Embryonic facial prominence (tissue), 1 donor: ENCODE results near the gene SLC10A4.

Source experiments
- DNase-seq: peaks from one replicate; pipeline ENCODE4 v3.0.0-alpha.2; 2016; ENCODE audit errors: extremely low spot score

Gene SLC10A4

DNA sequence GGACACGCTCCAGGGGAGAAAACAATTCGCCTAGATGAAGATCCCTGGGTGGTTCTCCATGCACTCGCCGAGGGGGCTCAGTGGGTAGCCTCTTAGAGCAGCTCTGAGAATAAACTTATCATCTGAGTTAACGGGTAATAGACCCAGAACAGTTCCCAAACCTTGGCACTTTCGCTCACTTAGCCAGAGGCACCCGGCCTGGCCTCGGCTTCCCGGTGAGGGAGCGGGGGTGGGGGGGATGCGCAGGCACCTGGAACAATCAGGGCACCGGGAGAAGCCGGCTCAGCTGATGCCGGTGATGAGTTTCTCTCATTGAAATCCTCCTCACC lies 6.5 kb downstream of the SLC10A4 start:
- DNase-seq: no peak

- DNase-seq: no peak
Measured at GRCh38 chr4:48490012-48490679, 7.0 kb downstream of the SLC10A4 start, which contains the start of gene ZAR1. TSS of gene ZAR1 (plus strand) at chr4:48490252. CDS start at chr4:48490292, 40 bp downstream.

DNA sequence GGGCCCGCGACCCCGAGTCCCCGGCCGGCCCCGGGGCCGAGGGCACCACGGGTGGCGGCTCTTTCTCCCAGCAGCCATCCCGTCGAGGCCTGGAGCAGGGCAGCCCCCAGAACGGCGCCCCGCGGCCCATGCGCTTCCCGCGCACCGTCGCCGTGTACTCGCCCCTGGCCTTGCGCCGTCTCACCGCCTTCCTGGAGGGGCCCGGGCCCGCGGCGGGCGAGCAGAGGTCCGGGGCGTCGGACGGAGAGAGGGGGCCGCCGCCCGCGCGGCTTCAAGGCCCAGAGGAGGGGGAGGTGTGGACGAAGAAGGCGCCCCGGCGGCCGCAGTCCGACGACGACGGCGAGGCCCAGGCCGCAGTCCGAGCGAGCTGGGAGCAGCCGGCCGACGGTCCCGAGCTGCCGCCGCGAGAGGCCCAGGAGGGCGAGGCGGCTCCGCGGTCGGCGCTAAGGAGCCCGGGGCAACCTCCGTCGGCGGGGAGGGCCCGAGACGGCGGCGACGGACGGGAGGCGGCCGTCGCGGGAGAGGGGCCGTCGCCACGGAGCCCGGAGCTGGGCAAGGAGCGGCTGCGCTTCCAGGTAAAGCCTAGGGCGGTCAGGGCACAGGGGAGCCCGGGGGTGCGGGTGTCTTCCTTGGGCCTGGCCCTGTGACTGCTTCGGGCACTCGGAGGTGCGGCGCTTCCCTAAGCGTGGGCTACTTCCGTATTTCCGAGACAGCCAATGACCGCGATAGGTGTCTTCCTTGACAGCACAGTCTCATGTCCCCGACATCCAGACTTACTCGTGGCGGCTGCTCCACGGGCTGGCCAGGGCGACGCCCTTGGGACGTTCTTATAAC lies 7.8 kb downstream of the SLC10A4 start:
- no peak for DNase-seq

- no peak for DNase-seq
Measured at GRCh38 chr4:48491514-48492176, 8.5 kb downstream of the SLC10A4 start.

- no peak for DNase-seq
Measured at GRCh38 chr4:48493452-48494100, 10.4 kb downstream of the SLC10A4 start.

GRCh38 chr4:48495941-48496340 lies 12.8 kb downstream of the SLC10A4 start:
- no peak for DNase-seq

GRCh38 chr4:48498895-48499294 lies 15.8 kb downstream of the SLC10A4 start:
- DNase-seq: no peak

DNA sequence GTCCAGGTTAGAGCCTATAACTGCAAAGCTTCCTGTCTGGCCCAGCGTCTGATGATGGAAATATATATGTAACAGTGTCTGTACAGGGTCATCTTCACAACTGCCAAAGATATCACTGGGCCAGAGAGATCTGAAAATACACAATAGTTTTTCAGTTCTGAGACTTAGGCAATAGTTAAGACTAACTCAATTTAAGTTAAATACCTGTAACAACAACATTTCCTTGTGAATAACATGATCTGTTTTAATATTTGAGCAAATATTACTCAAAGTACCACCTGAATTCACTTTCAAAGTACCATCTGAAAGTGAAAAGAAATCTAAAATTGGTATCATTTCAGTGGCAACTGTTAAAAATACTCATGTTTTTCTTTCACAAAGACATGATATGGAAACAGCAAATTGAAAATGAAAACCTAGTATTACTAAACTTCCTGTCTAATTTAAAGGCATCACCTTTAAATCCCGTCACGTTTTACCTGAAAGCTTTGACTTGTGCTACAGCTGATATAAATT lies 16.5 kb downstream of the SLC10A4 start:
- no peak for DNase-seq

- no peak for DNase-seq
Measured at GRCh38 chr4:48503233-48504025, 20.3 kb downstream of the SLC10A4 start.

DNA sequence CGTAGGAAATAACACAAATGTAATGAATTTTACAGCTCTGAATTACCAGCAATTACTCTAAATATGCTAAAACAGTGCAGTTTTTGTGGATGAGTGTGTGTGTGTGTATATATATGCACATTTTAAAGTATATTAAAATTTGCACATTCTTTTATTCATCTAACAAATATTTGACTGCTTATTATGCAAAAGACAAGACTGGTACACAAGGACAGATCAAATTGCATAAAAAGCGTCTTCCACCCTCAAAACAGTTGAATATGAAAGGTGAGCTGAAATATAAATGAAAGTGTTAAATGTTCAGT lies 20.8 kb downstream of the SLC10A4 start:
- DNase-seq: no peak

- no peak for DNase-seq
Measured at GRCh38 chr4:48504352-48504751, 21.2 kb downstream of the SLC10A4 start.

DNA sequence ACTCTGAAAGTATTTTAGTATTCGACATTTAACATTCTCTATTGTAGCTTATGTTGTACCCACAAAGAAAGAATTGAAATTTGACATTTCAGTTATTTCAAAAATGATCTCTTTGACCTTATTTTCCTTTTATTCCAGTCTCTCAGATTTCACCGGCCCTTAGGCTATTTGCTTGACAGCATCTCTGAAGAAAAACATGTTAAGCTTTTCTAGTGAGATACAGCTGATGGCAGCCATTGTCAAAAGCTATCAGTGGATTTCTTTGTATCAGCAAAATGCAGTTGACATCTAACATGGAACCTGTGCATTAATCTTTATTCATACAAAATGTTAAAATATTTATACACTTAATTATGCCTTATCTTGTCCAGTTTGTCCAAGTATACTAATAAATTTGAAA lies 23.6 kb downstream of the SLC10A4 start:
- DNase-seq: no peak

- DNase-seq: no peak
Measured at GRCh38 chr4:48509543-48509942, 26.4 kb downstream of the SLC10A4 start.

GRCh38 chr4:48518143-48518542 lies 35.0 kb downstream of the SLC10A4 start:
- DNase-seq: no peak

DNA sequence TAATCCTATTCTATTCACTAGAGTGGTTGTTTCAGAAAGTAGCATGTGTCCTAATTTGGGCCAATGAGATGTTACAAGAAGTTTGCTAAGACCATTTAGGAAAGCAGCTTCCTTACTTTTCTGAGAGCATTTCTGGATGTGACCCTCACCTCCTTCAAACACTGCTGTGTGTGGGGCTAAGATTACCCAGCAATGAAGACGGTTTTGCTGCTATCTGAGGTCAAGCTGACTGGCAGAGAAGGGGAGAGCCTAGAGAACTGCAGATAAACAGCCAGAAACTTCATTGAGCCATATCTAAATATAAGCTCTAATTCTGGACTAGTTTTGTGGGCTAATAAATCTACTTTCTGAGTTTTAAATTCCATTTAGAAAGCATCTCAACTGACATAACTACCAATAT lies 43.3 kb downstream of the SLC10A4 start:
- DNase-seq: no peak

- DNase-seq: no peak
Measured at GRCh38 chr4:48538358-48538757, 55.2 kb downstream of the SLC10A4 start.
